ENCODE measurements around the gene NTN1. TPM values are rescaled to one million over a fixed set of nuclear protein-coding genes. Genes with fewer than 3 reads are reported as not detected.

The NTN1 gene
- total RNA-seq, 1 donor from 2014 or later: under 0.01 TPM

GRCh38 chr17:9026741-9027140, 5.4 kb downstream of the NTN1 start:
- FAIRE-seq (no peak), DNase-seq (ENCODE audit: low read depth) (no peak)
- no peak for TF ChIP-seq CTCF (IDR thresholded peaks at IDR 0.05; ENCODE audit: insufficient read depth, low read length, severe bottlenecking)
- Histone ChIP-seq H3K4me3 (ENCODE audit: low read depth, low read length) (no peak overlapping the region), H3K27me3 (ENCODE audit: control insufficient read depth, insufficient read depth, low read length) (peaks cover 31% of the 10 kb centered on the region), H3K36me3 (ENCODE audit: control insufficient read depth, insufficient read depth, low read length) (no peaks in the 10 kb centered on the region)

DNA sequence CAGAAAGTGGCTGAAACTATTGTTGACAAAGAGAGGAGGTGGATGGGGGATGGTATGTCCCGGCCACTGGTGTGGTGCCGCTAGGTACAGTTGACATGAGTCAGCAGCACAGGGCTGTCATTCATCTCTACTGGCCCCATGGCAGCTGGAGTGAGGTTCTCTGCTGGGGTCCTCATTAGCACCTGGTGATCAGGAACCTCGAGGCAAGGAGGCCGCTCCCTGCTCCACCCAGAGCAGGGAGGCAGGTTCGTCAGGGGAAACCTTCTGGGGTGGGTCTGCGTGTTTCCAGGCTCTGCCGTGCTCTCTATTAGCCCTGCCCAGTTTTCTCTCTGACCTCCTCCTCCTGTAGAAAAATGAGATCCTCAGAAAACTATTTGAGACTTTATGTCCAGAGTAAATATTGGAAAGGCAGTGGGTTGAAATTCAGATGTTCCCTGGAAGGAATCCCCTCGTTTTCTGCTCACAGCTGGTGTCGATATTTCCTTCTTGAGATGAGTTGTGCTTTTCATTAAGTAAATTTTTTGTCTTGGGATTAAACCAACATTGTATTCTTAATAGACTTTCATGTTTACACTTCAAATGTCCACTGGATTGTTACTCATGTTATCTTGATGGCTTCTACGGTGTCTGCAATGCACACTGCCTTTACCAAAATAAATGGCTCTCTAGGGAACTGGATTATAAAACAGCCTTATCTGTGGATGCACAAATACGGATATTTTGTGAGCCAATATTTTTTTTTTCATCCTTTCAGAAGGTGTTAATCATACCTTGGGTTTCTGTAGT, 7.1 kb downstream of the NTN1 start:
- Histone ChIP-seq H3K27me3 (ENCODE audit: control insufficient read depth, insufficient read depth, low read length) (peaks cover 24% of the 10 kb centered on the region), H3K4me3 (ENCODE audit: low read depth, low read length) (no peak overlapping the region), H3K36me3 (ENCODE audit: control insufficient read depth, insufficient read depth, low read length) (no peaks in the 10 kb centered on the region)
- DNase-seq (ENCODE audit: low read depth): no peak
- TF ChIP-seq CTCF (IDR thresholded peaks at IDR 0.05; ENCODE audit: insufficient read depth, low read length, severe bottlenecking): no peak
- FAIRE-seq: no peak

DNA sequence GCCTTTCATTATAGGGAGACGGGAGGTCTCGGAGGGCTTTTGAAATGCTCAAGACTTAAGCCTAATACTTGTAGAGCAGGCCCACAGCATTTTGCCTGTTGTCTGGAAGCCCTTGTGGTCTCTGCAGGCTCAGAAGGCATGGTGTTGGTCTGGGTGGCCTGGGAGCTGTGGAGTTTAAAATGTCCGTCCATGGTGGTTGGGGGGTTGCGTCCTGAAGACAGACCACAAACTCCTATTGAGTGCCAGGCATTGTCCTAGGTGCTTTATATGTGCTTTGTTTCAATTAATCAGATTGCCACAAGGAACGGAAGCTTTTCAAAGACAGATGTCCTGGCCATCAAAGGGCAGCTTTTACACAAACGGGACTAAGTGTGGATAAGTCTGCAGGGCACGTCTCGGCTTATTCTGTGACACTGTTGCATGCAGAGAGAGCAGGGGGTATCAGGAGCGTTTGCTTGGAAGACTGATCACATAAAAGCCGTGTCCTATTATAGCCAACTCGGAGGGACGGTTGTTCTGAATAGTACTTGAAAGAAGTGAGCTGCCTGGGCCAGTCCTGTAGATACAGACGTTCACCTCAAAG, 7.8 kb downstream of the NTN1 start:
- no peak overlapping the region for H3K4me3 ChIP-seq (ENCODE audit: low read depth, low read length)
- no peak for TF ChIP-seq CTCF (IDR thresholded peaks at IDR 0.05; ENCODE audit: insufficient read depth, low read length, severe bottlenecking)
- H3K27me3 ChIP-seq (ENCODE audit: control insufficient read depth, insufficient read depth, low read length): peaks cover 19% of the 10 kb centered on the region
- no peaks in the 10 kb centered on the region for H3K36me3 ChIP-seq (ENCODE audit: control insufficient read depth, insufficient read depth, low read length)
- no peak for FAIRE-seq
- no peak for DNase-seq (ENCODE audit: low read depth)

DNA sequence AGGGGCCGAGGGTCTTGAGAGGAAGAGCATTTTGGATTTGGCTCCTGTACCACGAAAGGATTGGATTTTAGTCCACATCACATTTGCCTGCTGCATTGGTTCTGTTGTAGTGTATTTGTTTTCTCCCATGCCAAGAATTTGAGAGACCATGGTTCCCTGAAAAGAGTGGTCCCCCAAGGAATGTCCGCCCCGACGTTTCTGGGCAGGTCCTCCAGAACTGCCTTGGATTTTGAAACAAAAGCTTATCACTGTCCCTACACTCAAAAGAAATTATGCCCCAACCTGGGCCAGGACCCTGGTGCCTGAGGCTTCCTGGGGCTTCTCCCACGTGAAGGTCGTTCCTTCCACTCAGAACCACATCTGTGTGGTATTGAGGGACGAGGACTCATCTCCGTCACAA, 10.8 kb downstream of the NTN1 start:
- DNase-seq (ENCODE audit: low read depth) (no peak), FAIRE-seq (no peak)
- Histone ChIP-seq H3K36me3 (ENCODE audit: control insufficient read depth, insufficient read depth, low read length) (no peaks in the 10 kb centered on the region), H3K4me3 (ENCODE audit: low read depth, low read length) (no peak overlapping the region), H3K27me3 (ENCODE audit: control insufficient read depth, insufficient read depth, low read length) (peaks cover 3% of the 10 kb centered on the region)
- TF ChIP-seq CTCF (IDR thresholded peaks at IDR 0.05; ENCODE audit: insufficient read depth, low read length, severe bottlenecking): no peak

DNA sequence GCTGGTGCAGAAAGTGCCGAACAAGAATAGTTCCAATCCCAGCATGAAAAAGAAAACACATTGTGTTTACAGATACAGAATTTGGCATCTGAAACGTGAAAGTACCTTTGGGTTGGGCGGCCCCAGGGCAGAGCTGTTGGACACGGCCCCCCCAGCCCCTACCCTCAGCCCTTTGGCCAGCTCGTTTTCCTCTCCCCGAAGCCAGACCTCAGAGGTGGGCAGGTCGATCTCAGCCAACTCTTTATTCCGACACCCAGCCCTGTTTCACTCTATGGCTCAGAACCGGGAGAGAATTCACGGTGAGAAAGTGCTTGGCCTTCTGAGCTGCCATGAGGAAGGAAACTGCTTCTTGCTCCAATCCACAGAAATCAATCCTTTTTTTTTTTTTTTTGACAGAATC, 11.3 kb downstream of the NTN1 start:
- no peak for TF ChIP-seq CTCF (IDR thresholded peaks at IDR 0.05; ENCODE audit: insufficient read depth, low read length, severe bottlenecking)
- no peaks in the 10 kb centered on the region for H3K36me3 ChIP-seq (ENCODE audit: control insufficient read depth, insufficient read depth, low read length)
- no peak for DNase-seq (ENCODE audit: low read depth)
- H3K27me3 ChIP-seq (ENCODE audit: control insufficient read depth, insufficient read depth, low read length): peaks cover 3% of the 10 kb centered on the region
- H3K4me3 ChIP-seq (ENCODE audit: low read depth, low read length): no peak overlapping the region
- FAIRE-seq: peak; percentile 32

Measured in bronchial epithelial cell (primary cell).